ENCODE data around the gene ARHGEF40.

Gene ARHGEF40

DNA sequence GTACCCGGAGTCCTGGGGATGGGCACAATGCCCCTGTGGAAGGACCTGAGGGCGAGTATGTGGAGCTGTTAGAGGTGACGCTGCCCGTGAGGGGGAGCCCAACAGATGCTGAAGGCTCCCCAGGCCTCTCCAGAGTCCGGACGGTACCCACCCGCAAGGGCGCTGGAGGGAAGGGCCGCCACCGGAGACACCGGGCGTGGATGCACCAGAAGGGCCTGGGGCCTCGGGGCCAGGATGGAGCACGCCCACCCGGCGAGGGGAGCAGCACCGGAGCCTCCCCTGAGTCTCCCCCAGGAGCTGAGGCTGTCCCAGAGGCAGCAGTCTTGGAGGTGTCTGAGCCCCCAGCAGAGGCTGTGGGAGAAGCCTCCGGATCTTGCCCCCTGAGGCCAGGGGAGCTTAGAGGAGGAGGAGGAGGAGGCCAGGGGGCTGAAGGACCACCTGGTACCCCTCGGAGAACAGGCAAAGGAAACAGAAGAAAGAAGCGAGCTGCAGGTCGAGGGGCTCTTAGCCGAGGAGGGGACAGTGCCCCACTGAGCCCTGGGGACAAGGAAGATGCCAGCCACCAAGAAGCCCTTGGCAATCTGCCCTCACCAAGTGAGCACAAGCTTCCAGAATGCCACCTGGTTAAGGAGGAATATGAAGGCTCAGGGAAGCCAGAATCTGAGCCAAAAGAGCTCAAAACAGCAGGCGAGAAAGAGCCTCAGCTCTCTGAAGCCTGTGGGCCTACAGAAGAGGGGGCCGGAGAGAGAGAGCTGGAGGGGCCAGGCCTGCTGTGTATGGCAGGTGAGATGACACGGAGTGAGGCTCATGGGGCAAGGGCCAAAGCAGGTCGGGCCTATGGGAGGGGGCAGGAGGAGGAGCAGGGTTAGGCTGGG, 4.5 kb downstream of the ARHGEF40 start:
- H3K9me3 ChIP-seq (ENCODE audit: control insufficient read depth, insufficient read depth, low read depth, low read length), result no peaks in the 10 kb centered on the region
- peaks cover 67% of the 10 kb centered on the region for H3K36me3 ChIP-seq (ENCODE audit: control insufficient read depth, insufficient read depth, low read length)
- H3K27me3 ChIP-seq (ENCODE audit: control insufficient read depth, insufficient read depth, low read length), result no peaks in the 10 kb centered on the region
- H3K9ac ChIP-seq (ENCODE audit: low read length), result no peak overlapping the region
- H3K4me1 ChIP-seq (ENCODE audit: control insufficient read depth, insufficient read depth, low read length), result peaks cover 9% of the 10 kb centered on the region
- H3K4me3 ChIP-seq (ENCODE audit: low read depth, low read length), result no peak overlapping the region
- no peak overlapping the region for H3K27ac ChIP-seq (ENCODE audit: low read depth, low read length)

DNA sequence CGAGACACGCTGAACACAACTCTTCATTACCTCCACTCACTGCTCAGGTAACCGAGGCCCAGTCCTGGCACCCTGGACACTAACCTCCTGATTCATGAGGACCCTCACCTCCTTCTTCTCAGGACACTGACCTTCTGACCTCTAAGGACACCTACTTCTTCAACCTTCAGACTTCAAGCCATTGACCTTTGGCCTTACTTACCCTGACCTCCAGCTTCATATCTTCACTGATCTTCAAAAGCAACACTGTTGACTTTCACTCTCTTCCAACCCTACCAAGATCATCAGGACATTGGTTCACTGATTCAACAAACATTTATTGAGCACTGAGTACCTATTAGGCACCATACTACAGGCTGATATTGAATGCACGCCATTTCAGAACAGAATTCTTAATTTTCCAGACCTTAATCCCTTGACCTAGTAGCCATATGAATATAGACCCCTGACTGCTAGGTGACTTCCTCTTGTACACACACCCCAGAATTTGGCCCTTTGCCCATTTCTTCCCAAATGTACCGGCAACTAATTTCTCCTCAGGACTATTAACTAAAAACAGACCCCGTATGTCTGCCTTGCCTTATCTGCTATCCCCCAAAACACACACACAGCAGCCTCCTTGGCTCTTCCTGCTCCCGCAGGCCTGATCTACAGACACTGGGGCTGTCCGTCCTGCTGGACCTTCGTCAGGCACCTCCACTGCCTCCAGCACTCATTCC, 5.8 kb downstream of the ARHGEF40 start:
- Histone ChIP-seq H3K36me3 (ENCODE audit: control insufficient read depth, insufficient read depth, low read length) (peaks cover 79% of the 10 kb centered on the region), H3K27ac (ENCODE audit: low read depth, low read length) (no peak overlapping the region), H3K4me1 (ENCODE audit: control insufficient read depth, insufficient read depth, low read length) (peaks cover 9% of the 10 kb centered on the region)

DNA sequence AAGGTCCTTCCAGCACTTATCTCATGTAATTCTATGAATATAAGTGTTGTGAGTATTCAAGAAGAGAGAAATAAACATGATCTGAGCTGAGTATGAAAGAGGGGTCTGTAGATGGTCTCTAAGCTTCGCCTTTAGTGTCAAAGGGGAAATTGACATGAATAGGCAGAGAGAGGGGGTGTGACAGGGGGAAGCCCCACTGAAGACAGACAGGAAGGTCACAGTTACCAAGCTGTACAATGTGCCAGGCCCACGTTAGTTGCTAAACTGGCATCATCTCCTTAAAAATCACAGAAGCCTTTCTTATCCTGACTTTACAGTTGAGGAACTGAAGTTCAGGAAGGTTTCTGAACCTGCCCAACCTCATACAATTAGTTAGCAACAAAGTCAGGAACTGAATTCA, 7.6 kb downstream of the ARHGEF40 start:
- peaks cover 97% of the 10 kb centered on the region for H3K36me3 ChIP-seq (ENCODE audit: control insufficient read depth, insufficient read depth, low read length)

More for the DNA sequence above, 5.8 kb downstream of the ARHGEF40 start:
- no peaks in the 10 kb centered on the region for H3K27me3 ChIP-seq (ENCODE audit: control insufficient read depth, insufficient read depth, low read length)
- H3K9me3 ChIP-seq (ENCODE audit: control insufficient read depth, insufficient read depth, low read depth, low read length), result no peaks in the 10 kb centered on the region
- H3K4me3 ChIP-seq (ENCODE audit: low read depth, low read length), result no peak overlapping the region
- no peak overlapping the region for H3K9ac ChIP-seq (ENCODE audit: low read length)

DNA sequence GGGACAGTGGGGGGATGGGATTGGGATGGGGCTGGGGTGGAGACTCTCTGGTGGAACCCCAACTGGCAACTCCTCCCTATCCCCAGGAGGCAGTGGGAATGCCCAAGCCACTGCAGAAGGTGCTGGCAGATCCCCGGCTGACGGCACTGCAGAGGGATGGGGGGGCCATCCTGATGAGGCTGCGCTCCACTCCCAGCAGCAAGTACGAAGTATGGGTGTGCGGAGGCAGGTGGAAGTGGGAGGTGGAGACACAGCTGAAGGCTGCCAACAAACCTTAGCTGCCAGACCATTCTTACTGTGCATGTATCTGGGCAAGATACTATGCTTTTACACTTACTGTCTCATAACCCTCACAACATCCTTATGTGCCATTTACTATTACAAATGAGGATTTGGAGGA, 8.2 kb downstream of the ARHGEF40 start:
- Histone ChIP-seq H3K36me3 (ENCODE audit: control insufficient read depth, insufficient read depth, low read length) (peaks cover 96% of the 10 kb centered on the region), H3K9ac (ENCODE audit: low read length) (no peak overlapping the region)

More for the DNA sequence above, 7.6 kb downstream of the ARHGEF40 start:
- H3K9me3 ChIP-seq (ENCODE audit: control insufficient read depth, insufficient read depth, low read depth, low read length), result no peaks in the 10 kb centered on the region
- no peaks in the 10 kb centered on the region for H3K27me3 ChIP-seq (ENCODE audit: control insufficient read depth, insufficient read depth, low read length)
- no peaks in the 10 kb centered on the region; the same call in 1 of the 2 replicates for H3K4me1 ChIP-seq (ENCODE audit: control insufficient read depth, insufficient read depth, low read length)
- no peak overlapping the region for H3K4me3 ChIP-seq (ENCODE audit: low read depth, low read length)
- H3K9ac ChIP-seq (ENCODE audit: low read length), result no peak overlapping the region
- H3K27ac ChIP-seq (ENCODE audit: low read depth, low read length), result no peak overlapping the region

DNA sequence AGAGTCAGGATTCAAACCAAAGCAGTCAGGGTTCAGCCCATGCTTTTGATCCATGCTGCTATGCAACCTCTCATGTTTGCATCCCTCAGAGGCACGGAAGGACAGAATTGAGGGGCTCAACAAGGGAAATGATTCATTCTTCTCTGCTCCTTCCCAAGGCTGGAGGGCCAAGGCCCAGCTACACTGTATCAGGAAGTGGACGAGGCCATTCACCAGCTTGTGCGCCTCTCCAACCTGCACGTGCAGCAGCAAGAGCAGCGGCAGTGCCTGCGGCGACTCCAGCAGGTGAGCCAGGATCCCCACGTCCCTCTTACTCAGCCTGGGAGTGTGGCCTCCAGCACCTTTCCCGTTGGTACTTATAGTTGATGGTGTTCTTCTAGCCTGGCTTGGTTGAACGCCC, 8.6 kb downstream of the ARHGEF40 start:
- H3K27me3 ChIP-seq (ENCODE audit: control insufficient read depth, insufficient read depth, low read length), result no peaks in the 10 kb centered on the region
- no peaks in the 10 kb centered on the region for H3K9me3 ChIP-seq (ENCODE audit: control insufficient read depth, insufficient read depth, low read depth, low read length)
- H3K4me3 ChIP-seq (ENCODE audit: low read depth, low read length), result no peak overlapping the region
- H3K9ac ChIP-seq (ENCODE audit: low read length), result no peak overlapping the region
- H3K27ac ChIP-seq (ENCODE audit: low read depth, low read length), result no peak overlapping the region
- peaks cover 93% of the 10 kb centered on the region for H3K36me3 ChIP-seq (ENCODE audit: control insufficient read depth, insufficient read depth, low read length)
- H3K4me1 ChIP-seq (ENCODE audit: control insufficient read depth, insufficient read depth, low read length), result no peaks in the 10 kb centered on the region

More for the DNA sequence above, 8.2 kb downstream of the ARHGEF40 start:
- H3K9me3 ChIP-seq (ENCODE audit: control insufficient read depth, insufficient read depth, low read depth, low read length), result no peaks in the 10 kb centered on the region
- no peaks in the 10 kb centered on the region for H3K4me1 ChIP-seq (ENCODE audit: control insufficient read depth, insufficient read depth, low read length)
- no peak overlapping the region for H3K27ac ChIP-seq (ENCODE audit: low read depth, low read length)
- no peak overlapping the region for H3K4me3 ChIP-seq (ENCODE audit: low read depth, low read length)
- no peaks in the 10 kb centered on the region for H3K27me3 ChIP-seq (ENCODE audit: control insufficient read depth, insufficient read depth, low read length)

DNA sequence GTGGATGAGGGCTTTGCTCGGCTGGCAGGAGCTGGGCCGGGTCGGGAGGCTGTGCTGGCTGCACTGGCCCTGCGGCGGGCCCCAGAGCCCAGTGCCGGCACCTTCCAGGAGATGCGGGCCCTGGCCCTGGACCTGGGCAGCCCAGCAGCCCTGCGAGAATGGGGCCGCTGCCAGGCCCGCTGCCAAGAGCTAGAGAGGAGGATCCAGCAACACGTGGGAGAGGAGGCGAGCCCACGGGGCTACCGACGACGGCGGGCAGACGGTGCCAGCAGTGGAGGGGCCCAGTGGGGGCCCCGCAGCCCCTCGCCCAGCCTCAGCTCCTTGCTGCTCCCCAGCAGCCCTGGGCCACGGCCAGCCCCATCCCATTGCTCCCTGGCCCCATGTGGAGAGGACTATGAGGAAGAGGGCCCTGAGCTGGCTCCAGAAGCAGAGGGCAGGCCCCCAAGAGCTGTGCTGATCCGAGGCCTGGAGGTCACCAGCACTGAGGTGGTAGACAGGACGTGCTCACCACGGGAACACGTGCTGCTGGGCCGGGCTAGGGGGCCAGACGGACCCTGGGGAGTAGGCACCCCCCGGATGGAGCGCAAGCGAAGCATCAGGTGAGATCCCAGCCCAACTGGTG, 11.5 kb downstream of the ARHGEF40 start:
- Histone ChIP-seq H3K27me3 (ENCODE audit: control insufficient read depth, insufficient read depth, low read length) (no peaks in the 10 kb centered on the region), H3K4me3 (ENCODE audit: low read depth, low read length) (no peak overlapping the region), H3K27ac (ENCODE audit: low read depth, low read length) (no peak overlapping the region), H3K4me1 (ENCODE audit: control insufficient read depth, insufficient read depth, low read length) (no peaks in the 10 kb centered on the region), H3K36me3 (ENCODE audit: control insufficient read depth, insufficient read depth, low read length) (peaks cover 92% of the 10 kb centered on the region), H3K9ac (ENCODE audit: low read length) (no peak overlapping the region), H3K9me3 (ENCODE audit: control insufficient read depth, insufficient read depth, low read depth, low read length) (no peaks in the 10 kb centered on the region)

DNA sequence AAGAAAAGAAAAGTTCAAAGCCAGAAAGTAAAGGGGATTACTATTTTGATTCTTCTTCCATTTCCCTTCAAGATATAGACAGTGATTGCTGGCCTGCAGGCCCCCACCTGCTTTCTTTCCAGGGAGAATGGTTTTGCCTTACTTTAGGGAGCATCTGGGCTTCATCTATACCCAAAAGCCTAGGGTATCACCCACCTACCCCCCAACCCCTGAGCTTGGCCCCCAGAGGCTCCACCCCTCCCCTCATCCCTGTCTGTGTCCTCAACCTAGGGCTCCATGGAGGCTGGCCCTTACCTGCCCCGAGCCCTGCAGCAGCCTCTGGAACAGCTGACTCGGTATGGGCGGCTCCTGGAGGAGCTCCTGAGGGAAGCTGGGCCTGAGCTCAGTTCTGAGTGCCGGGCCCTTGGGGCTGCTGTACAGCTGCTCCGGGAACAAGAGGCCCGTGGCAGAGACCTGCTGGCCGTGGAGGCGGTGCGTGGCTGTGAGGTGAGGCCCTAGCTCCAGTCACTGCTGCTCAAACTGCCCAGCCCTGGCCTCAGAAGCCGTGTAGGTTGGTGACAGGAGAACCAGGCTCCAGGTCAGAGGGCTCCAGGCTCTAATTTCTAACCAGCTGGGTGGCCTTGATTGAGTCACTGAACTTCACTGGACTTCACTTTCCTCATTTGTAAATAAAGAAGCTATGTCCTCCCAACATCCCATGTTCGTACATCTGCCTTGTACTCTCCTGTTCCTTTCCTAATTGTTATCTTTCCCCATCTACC, 13.6 kb downstream of the ARHGEF40 start:
- Histone ChIP-seq H3K4me3 (ENCODE audit: low read depth, low read length) (no peak overlapping the region), H3K27ac (ENCODE audit: low read depth, low read length) (no peak overlapping the region), H3K27me3 (ENCODE audit: control insufficient read depth, insufficient read depth, low read length) (no peaks in the 10 kb centered on the region), H3K9ac (ENCODE audit: low read length) (no peak overlapping the region), H3K4me1 (ENCODE audit: control insufficient read depth, insufficient read depth, low read length) (no peaks in the 10 kb centered on the region), H3K9me3 (ENCODE audit: control insufficient read depth, insufficient read depth, low read depth, low read length) (no peaks in the 10 kb centered on the region), H3K36me3 (ENCODE audit: control insufficient read depth, insufficient read depth, low read length) (peaks cover 83% of the 10 kb centered on the region)

DNA sequence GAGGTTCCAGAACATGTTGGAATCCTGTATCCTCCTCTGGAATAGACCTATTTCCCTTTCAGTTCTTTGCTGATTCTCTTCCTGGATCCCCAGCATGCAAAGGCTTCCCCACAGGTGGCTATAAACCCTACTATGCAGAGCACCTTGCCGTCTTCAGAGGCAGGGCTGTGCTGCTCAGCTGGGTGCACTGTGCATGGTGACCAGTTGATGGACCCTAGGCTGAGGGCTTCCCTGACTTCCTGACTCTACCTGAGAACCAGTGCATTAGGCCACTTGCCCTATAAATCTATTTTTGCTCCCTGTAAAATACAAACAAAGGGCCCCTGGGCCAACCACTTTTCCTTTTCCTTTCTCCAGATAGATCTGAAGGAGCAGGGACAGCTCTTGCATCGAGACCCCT, 14.3 kb downstream of the ARHGEF40 start:
- no peak overlapping the region for H3K4me3 ChIP-seq (ENCODE audit: low read depth, low read length)
- H3K4me1 ChIP-seq (ENCODE audit: control insufficient read depth, insufficient read depth, low read length), result no peaks in the 10 kb centered on the region
- H3K27me3 ChIP-seq (ENCODE audit: control insufficient read depth, insufficient read depth, low read length), result no peaks in the 10 kb centered on the region
- no peaks in the 10 kb centered on the region for H3K9me3 ChIP-seq (ENCODE audit: control insufficient read depth, insufficient read depth, low read depth, low read length)
- H3K9ac ChIP-seq (ENCODE audit: low read length), result no peak overlapping the region
- H3K27ac ChIP-seq (ENCODE audit: low read depth, low read length), result no peak overlapping the region
- H3K36me3 ChIP-seq (ENCODE audit: control insufficient read depth, insufficient read depth, low read length), result peaks cover 82% of the 10 kb centered on the region

DNA sequence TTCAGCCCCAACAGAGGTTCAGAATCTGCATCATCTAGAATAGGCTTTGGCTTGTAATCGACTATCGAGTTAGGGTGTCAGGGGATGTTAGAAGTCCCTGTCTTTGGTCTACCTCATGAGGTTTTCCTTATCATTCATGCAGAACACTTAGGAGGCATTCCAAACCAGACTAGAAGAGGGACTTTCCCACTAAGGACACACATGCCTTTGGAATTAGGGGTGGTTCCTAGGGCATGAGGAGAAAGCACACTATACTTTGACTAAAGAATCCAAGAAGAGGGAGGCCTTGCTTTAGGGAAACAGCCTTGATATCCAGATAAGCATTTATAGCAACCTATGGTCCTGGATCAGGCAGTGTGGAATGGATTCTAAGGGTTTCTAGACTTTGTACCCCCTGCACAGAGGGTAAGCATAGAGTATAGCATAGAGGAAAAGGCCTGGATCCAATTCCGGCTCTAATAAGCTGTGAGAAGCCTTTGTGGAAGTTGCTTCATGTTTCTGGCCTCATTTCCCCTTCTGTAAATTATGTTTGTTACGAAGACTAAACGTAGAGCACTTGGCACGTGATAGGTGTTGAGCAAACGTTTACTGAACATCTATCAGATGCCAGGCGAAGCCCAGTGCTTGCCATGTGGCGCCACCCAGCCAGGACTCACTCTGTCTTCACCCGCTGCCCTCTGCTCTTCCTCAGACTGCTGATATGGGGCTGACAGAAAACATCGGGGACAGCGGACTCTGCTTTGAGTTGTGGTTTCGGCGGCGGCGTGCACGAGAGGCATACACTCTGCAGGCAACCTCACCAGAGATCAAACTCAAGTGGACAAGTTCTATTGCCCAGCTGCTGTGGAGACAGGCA, 15.1 kb downstream of the ARHGEF40 start:
- no peak overlapping the region for H3K9ac ChIP-seq (ENCODE audit: low read length)
- H3K27ac ChIP-seq (ENCODE audit: low read depth, low read length), result no peak overlapping the region
- H3K9me3 ChIP-seq (ENCODE audit: control insufficient read depth, insufficient read depth, low read depth, low read length), result no peaks in the 10 kb centered on the region
- H3K4me3 ChIP-seq (ENCODE audit: low read depth, low read length), result no peak overlapping the region
- H3K27me3 ChIP-seq (ENCODE audit: control insufficient read depth, insufficient read depth, low read length), result no peaks in the 10 kb centered on the region
- peaks cover 81% of the 10 kb centered on the region for H3K36me3 ChIP-seq (ENCODE audit: control insufficient read depth, insufficient read depth, low read length)
- no peaks in the 10 kb centered on the region for H3K4me1 ChIP-seq (ENCODE audit: control insufficient read depth, insufficient read depth, low read length)

DNA sequence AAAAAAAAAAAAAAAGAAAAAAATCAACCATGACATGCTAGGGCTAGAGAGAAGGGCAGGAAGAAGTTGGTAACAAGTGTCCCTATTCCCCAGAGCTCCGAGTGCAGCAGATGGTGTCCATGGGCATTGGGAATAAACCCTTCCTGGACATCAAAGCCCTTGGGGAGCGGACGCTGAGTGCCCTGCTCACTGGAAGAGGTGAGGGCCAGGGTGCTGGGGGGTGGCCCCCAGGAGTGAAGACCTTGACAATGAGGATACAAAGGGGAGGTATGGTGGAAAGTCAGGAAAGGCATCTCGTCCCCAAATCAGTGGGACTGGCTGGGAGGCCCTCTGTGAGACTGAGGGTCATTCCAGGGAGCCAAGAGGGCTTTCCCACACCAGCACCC, 16.8 kb downstream of the ARHGEF40 start:
- no peaks in the 10 kb centered on the region for H3K4me1 ChIP-seq (ENCODE audit: control insufficient read depth, insufficient read depth, low read length)
- H3K27ac ChIP-seq (ENCODE audit: low read depth, low read length), result no peak overlapping the region
- H3K9ac ChIP-seq (ENCODE audit: low read length), result no peak overlapping the region
- H3K4me3 ChIP-seq (ENCODE audit: low read depth, low read length), result no peak overlapping the region
- no peaks in the 10 kb centered on the region for H3K9me3 ChIP-seq (ENCODE audit: control insufficient read depth, insufficient read depth, low read depth, low read length)
- H3K36me3 ChIP-seq (ENCODE audit: control insufficient read depth, insufficient read depth, low read length), result peaks cover 78% of the 10 kb centered on the region
- no peaks in the 10 kb centered on the region for H3K27me3 ChIP-seq (ENCODE audit: control insufficient read depth, insufficient read depth, low read length)
